Glutamatergic neuron (in vitro differentiated cells): Measurements from ENCODE around the gene UBTD1. TPM values are rescaled to one million over a fixed set of nuclear protein-coding genes. Genes with fewer than 3 reads are reported as not detected.

Experiments used
- DNase-seq: peaks from one replicate; pipeline ENCODE4 v3.0.0; 2022
- H3K27ac Mint-ChIP-seq: one replicate; pipeline ENCODE4 v1.8.0; 2020; ENCODE audit warnings: mild to moderate bottlenecking, mixed read lengths, inconsistent platforms; ENCODE audit not compliant: unreplicated experiment
- H3K27me3 Mint-ChIP-seq: one replicate; pipeline ENCODE4 v1.8.0; 2020; ENCODE audit warnings: mild to moderate bottlenecking, moderate library complexity, mixed read lengths, inconsistent platforms; ENCODE audit not compliant: unreplicated experiment
- H3K36me3 Mint-ChIP-seq: one replicate; pipeline ENCODE4 v1.8.0; 2020; ENCODE audit warnings: mild to moderate bottlenecking, mixed read lengths, inconsistent platforms; ENCODE audit not compliant: unreplicated experiment
- H3K4me1 Mint-ChIP-seq: one replicate; pipeline ENCODE4 v1.8.0; 2020; ENCODE audit warnings: mild to moderate bottlenecking, low read depth, mixed read lengths, inconsistent platforms; ENCODE audit not compliant: unreplicated experiment
- H3K4me3 Mint-ChIP-seq: one replicate; pipeline ENCODE4 v1.8.0; 2020; ENCODE audit warnings: mild to moderate bottlenecking, mixed read lengths, inconsistent platforms; ENCODE audit not compliant: unreplicated experiment
- H3K9me3 Mint-ChIP-seq: one replicate; pipeline ENCODE4 v1.8.0; 2020; ENCODE audit warnings: mild to moderate bottlenecking, moderate library complexity, mixed read lengths, inconsistent platforms; ENCODE audit not compliant: unreplicated experiment
- total RNA-seq: library from RNA; stranded (reverse); fragmentation: NEBNext Ultra II Directional; extraction: Animal tissue kit (Norgen Biotek cat#: 25700); gene quantifications from one replicate; pipeline ENCODE4 v1.2.1, GENCODE V29; 2021; ENCODE audit not compliant: unreplicated experiment
- TF ChIP-seq, protein P1 (sequence below): fragments of 200-600 bp; sonication (generic); IDR thresholded peaks from one replicate; pipeline ENCODE4 v1.5.0; 2021; ENCODE audit not compliant: partially characterized antibody, unreplicated experiment

The UBTD1 gene
- total RNA-seq, 1 donor from 2014 or later: 8.0 TPM

DNA sequence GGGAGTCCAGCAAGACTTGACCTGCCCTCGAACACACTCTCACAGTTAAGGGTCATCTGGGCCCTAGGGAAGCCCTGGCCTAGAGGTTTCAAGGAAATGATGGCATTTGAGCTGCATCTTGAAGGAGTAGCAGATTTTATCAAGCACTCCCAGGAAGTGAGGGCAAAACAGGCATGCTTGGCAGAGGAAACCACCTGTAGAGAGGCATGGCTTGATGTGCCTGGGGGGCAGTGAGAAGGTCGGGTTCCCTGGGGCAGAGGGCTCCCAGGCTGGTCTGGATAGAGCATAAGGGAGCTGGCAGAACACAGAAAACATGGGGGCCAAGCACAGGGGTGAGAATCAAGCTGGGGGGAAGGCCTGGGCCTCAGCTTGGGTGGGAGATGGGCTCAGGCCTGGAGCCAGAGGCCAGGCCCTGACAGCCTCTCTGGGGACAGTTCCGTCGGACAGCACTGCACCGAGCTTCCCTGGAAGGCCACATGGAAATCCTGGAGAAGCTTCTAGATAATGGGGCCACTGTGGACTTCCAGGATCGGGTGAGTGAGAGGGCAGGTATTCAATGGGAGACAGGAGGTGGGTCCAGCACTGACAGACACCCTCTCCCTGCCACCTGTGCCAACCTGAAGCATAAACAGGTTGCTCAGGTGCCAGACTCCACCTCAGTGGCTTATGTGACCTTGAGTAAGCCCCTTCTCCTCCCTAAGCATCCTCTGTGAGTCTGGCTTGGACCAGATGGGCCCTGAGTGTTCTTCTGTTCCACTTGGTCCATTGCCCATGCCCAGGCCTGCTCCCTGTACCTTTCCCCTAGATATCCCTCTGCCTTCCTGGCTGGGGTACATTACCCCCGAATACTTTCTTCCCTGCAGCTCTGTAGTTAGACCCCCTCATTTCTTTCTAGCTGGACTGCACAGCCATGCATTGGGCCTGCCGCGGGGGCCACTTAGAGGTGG, 82.0 kb downstream of the UBTD1 start:
- Mint-ChIP-seq H3K4me1 (no peaks in the 10 kb centered on the region), H3K27ac (no peak overlapping the region), H3K9me3 (no peaks in the 10 kb centered on the region), H3K27me3 (peaks cover 4% of the 10 kb centered on the region), H3K36me3 (no peaks in the 10 kb centered on the region), H3K4me3 (no peak overlapping the region)
- TF ChIP-seq, protein P1, sequence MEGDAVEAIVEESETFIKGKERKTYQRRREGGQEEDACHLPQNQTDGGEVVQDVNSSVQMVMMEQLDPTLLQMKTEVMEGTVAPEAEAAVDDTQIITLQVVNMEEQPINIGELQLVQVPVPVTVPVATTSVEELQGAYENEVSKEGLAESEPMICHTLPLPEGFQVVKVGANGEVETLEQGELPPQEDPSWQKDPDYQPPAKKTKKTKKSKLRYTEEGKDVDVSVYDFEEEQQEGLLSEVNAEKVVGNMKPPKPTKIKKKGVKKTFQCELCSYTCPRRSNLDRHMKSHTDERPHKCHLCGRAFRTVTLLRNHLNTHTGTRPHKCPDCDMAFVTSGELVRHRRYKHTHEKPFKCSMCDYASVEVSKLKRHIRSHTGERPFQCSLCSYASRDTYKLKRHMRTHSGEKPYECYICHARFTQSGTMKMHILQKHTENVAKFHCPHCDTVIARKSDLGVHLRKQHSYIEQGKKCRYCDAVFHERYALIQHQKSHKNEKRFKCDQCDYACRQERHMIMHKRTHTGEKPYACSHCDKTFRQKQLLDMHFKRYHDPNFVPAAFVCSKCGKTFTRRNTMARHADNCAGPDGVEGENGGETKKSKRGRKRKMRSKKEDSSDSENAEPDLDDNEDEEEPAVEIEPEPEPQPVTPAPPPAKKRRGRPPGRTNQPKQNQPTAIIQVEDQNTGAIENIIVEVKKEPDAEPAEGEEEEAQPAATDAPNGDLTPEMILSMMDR: no peak
- DNase-seq: no peak

DNA sequence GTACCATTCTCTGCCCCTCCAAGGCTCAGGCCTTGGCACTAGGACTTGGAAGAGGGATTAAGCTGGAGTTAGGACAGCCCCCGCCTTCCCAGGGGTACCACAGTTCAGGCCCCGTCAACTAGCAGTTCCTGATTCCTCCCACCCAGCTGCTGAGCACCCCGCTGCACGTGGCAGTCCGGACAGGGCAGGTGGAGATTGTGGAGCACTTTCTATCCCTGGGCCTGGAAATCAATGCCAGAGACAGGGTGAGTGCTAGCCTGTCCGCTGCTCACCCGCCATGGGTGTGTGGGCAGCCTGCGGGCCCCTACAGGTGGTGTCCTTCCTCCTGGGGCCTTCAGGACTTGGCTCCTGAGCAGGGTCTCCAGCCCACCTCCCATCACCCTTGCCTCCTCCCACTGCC, 83.4 kb downstream of the UBTD1 start:
- no peaks in the 10 kb centered on the region for H3K4me1 Mint-ChIP-seq
- peaks cover 3% of the 10 kb centered on the region for H3K27me3 Mint-ChIP-seq
- H3K27ac Mint-ChIP-seq: no peak overlapping the region
- no peak overlapping the region for H3K4me3 Mint-ChIP-seq
- no peaks in the 10 kb centered on the region for H3K9me3 Mint-ChIP-seq
- no peak for DNase-seq
- TF ChIP-seq, protein P1: no peak
- H3K36me3 Mint-ChIP-seq: no peaks in the 10 kb centered on the region

DNA sequence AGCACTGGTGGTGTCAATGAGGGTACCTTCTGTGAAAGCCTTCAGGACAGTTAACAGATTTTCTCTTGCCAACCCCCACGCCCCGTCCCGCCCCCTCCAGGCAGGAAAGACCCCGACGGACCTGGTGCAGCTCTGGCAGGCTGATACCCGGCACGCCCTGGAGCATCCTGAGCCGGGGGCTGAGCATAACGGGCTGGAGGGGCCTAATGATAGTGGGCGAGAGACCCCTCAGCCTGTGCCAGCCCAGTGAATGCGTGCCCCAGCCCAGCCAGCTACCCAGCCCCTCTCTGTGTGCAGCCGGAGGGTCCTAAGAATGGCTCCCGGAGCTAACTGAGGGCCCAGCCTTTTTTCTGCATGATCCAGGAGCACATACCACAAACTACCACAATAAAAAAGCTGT, 84.8 kb downstream of the UBTD1 start:
- no peaks in the 10 kb centered on the region for H3K9me3 Mint-ChIP-seq
- H3K4me1 Mint-ChIP-seq: no peaks in the 10 kb centered on the region

DNA sequence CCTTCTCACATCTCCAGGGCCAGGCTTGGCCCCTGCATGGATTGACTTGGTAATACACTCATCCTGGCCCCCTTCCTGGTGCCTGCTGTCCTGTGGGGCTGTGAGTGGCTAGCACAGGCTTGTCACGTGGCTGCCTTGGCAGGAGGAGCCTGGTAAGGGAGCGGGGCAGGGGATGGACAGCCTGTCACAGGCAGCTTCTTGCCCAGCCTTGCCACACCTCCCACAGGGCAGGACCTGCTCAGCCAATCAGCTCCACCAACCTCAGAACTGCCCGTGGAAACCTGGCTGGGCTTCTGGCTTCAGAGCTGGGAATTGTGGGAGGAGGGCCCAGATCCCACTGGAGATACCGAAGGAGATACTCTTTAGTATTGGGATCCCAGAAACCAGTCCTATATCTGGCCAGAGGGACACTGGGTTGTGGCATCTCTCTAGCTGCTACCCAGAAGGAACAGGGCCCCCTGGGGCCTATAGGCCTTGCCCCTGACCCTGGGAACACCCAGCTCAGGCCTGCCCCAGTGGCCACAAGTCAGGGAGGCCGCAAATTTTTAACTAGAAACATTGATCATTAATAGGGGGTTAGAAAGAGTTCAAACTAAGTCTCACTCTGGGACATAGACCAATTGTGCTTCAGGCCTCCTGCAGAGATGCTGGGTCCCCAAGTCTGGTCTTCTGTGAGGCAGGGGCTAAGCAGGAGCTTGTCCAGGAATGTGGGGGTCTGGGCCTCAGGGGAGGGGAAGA, 85.5 kb downstream of the UBTD1 start, which contains the start of gene HOGA1:
Gene HOGA1, plus strand, starts transcription at position 330 of the 738 bp plus-strand sequence. Its CDS starts 315 bp downstream, at position 645.
- TF ChIP-seq, protein P1: no peak
- Mint-ChIP-seq H3K27me3 (peaks cover 3% of the 10 kb centered on the region), H3K9me3 (no peaks in the 10 kb centered on the region), H3K27ac (no peak within 1 kb of the TSS), H3K4me3 (no peak within 1 kb of the TSS), H3K36me3 (no peaks in the 10 kb centered on the region), H3K4me1 (no peaks in the 10 kb centered on the region)
- DNase-seq: no peak

More for the DNA sequence above, 84.8 kb downstream of the UBTD1 start:
- no peak overlapping the region for H3K27ac Mint-ChIP-seq
- DNase-seq: no peak
- peaks cover 3% of the 10 kb centered on the region for H3K27me3 Mint-ChIP-seq
- H3K36me3 Mint-ChIP-seq: no peaks in the 10 kb centered on the region
- no peak overlapping the region for H3K4me3 Mint-ChIP-seq
- TF ChIP-seq, protein P1: no peak
